HG03060 (cell line): ENCODE data around the gene EBPL.

Experiments
- ATAC-seq: cut with Tn5 transposase; IDR thresholded peaks from one replicate; pipeline ENCODE4 v1.9.1; 2021; ENCODE audit warnings: low read depth, moderate number of reproducible peaks; ENCODE audit not compliant: unreplicated experiment

EBPL gene

DNA sequence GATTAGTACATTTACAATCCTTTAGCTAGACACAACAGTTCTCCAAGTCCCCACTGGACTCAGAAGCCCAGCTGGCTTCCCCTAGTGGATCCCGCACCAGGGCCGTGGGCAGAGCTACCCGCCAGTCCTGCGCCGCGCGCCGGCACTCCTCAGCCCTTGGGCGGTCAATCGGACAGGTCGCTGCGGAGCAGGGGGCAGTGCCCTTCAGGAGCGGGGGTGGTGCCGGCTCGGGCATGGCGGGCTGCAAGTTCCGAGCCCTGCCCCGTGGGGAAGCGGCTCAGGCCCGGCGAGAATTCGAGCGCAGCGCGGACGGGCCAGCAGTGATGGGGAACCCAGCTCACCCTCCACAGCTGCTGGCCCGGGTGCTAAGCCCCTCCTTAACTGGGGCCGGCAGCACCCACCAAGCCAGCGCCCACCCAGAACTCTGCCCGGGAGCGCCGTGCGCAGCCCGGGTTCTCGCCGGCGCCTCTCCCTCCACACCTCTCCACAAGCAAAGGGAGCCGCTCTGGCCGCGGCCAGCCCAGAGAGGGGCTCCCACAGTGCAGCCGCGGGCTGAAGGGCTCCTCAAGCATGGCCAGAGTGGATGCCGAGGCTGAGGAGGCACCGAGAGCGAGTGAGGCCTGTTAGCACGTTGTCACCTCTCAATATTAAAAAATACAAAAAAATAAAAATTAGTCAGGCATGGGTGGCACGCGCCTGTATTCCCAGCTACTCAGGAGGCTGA lies 12.9 kb downstream of the EBPL start:
- ATAC-seq: no peak

DNA sequence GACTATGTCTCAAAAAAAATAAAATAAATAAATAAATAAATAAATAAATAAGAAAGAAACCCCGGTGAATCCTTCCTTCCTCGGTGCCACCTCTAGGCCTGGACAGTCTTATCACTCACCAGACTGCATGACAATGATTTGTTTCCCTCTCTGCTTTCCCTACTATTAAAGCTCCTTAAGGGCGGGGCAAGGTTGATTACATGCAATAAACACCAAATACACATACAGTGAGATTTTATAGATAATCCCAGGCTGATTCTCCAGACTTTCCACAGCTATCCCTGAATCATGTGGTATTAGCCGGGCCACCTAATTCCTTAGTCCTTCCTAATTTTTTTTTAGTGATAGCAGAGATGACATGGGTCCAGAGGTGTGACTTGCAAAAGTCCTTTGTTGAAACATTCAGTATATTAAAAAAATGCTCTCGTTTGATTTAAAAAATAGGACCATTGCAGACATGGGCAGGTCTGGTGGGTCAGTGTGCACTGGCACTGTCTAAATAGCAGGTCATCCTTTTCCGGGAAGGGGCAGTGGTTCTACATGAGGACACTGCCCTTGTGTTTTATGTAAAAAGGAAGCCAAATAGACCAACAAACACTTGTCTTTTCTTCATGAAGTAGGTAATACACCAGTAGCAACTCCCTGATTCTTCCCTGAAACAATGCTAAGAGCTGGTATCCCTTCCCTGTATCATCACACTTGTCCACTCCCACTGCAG lies 14.5 kb downstream of the EBPL start:
- ATAC-seq: no peak

DNA sequence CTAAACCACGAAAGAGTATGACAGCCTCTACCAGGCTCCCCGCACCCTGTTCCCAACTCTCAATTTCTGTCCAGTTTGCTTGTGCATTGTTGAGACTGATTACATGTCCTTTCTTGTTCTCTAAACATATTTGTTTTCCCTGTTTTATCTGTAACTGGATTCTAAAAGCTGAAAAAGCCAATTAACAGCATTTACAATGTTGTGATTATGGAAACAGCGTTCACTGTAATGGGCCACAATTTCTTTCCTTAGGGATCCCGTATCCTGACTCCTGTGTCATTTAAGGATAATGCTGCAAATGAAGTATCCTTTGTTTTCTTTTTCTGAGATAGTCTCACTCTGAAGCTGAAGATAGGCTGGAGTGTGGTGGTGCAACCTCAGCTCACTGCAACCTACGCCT lies 20.5 kb downstream of the EBPL start:
- ATAC-seq: no peak

DNA sequence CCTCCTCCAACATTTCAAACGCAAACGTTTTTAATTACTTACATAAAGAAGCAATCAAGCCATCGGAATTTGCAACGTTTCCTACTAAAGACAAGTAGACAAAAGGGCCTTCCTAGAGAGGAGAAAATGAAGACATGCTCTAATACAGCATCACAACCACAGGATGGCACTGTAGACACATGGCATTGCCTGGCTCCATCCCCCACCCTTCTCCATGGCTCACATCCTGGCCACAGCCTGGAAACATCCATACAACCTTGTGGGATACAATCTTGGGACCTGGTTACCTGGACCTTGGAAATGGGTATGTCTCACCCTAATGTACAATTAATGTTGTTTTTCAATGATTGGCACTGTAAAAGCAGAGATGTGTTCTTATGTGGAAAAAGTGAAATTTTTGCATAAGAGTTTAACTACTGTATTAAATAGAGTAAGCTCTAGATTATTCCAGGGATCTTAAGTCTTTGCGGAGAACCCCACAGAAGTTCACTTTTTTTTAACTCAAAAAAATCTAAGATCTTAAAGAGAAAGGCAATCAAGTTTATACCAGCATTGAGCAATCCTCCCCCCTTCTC lies 21.5 kb downstream of the EBPL start:
- no peak for ATAC-seq

DNA sequence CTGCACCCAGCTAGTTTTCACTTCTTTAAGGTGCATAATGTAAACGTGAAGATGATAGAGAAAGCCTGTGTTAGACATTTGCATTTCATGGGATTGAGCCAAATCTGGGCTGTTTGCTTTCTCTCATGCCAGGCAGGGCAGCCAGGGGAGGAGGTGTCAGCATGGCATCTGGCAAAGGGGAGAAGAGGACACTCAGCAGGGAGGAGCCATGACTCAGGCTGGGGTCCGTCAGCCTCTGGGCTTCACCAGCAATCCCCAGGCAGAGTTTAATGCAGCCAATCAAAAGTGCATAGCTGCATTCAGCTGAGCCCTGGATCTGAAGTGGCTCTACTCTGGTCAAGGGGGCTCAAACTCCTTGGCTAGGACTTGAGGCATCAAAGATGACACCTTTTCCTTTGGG lies 23.5 kb downstream of the EBPL start:
- ATAC-seq: no peak

DNA sequence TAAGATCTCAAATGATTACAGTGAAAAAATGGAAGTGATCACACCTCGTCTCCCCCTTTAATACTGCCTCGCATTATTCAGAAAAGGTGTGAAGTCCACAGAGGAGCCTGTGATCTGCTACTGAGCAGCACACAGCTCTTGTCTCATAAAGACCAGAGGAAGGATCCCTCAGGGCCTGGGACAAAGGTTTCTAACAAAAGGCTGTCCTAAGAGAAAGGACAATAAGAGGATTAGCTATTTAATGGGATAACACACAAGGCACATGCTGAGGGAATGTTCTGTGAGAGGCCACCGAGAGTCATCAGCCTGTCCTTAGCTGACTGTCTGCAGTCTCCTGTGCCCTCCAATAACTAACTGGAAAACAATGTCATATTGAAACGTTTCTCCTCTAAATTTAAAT lies 26.7 kb downstream of the EBPL start:
- ATAC-seq: no peak

DNA sequence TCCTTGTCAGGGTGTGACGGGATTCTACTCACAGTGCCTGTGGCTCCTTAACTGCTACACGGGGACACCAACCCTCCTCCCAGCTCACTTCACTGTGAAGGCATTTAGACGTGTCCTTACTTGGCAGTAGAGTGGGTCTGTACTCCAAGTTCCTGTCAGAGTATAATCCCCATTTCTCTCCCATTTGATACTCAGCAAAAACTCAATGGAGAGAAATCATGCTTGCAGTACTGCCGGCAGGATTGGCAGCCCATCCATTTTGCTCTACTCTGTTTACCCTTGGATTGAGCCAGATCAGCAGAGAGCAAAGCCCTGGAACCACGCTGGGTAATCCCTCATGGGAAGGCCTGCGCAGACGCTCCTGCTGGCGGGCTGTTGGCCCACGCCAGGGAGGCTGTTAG lies 34.0 kb downstream of the EBPL start:
- no peak for ATAC-seq

DNA sequence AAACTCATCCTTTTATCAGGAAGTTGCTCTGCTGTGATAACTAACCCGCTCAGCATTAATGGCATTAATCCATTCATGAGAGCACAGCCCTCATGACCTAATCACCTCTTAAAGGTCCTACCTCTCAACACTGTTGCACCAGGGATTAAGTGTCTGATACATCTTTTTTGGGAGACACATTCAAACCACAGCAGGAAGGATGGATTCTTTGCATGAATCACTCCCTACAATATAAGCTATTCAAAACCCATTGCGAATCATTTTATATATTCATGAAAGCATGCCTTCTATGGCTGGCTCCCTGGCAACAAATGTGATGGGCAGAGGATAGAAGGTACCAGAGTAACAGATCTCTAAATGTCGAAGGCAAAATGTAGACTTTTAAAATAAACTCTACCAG lies 35.4 kb downstream of the EBPL start:
- ATAC-seq: no peak

DNA sequence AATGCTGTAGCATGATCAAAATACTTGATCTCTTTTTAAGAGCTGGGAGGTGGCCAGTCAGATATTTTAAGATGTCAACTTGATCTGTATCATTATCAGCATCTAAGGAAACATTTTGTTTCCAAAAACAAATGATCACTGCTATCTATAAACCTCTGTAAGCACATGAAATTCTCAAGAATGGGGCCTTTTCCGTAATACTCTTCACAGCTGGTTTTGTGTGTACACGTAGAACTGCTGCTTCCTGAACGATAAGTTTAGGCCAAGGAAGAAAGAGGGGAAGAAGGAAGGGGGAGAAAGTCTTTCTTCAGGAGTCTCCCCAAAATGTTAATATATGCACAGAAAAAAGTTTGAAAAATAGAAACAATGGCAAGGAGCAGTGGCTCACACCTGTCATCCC lies 37.3 kb downstream of the EBPL start:
- ATAC-seq: no peak

DNA sequence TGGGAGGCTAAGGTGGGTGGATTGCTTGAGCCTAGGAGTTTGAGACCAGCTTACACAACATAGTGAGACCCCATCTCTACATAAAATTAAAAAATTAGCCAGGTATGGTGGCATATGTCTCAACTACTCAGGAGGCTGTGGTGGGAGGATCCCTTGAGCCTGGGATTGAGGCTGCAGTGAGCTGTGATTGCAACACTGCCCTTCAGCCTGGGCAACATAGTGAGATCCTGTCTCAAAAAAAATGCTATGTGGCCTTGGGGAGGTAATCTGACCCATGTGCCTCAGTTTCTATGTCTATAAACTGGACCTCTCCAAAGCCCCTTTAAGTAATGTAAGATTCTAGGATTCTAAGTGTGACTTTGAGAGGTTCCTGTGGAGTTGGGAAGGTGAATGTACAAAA lies 37.8 kb downstream of the EBPL start:
- no peak for ATAC-seq

DNA sequence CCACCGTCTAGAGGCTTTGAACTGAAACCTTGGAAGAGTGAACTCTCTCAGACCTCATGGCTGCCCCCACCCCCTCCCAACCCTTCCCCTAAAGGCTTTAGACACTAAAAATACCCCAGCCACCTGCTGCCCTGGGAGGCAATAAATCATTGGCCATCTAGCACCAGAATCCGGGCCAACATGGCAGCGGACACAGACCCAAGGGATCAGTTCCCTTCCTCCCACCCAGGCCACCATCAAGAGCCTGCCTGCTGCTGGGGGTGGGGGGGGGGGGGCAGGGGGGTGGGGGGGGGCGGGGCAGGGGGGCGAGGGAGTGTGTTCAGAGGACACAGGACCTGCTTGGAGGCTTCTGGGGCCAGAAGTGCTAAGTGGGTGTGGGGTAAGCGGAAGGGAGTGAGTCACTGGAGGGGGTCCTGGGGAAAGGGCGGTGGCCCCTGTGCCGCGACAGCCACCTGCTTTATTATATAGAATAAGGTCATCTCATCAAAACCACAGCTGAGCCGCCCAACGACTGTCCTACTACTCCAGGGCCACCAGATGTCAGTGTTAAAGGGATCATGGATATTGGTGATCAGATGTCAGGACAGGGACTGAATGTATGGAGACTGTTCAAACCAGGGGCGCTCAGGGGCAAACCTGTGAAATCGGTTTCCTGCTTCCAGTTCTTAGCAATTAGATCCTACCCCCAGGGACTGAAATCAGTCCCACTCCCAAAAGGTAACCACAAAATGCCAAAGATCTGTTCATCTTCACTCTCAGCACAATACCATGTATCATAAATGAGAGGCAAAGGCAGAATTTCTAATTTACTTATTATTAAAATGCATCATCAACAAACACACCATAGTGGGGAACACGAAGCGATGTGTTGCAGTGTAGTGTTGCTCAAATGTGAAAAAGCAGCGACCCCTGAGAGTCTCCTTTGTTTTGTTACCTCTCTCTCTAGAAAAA lies 38.7 kb downstream of the EBPL start:
- no peak for ATAC-seq

DNA sequence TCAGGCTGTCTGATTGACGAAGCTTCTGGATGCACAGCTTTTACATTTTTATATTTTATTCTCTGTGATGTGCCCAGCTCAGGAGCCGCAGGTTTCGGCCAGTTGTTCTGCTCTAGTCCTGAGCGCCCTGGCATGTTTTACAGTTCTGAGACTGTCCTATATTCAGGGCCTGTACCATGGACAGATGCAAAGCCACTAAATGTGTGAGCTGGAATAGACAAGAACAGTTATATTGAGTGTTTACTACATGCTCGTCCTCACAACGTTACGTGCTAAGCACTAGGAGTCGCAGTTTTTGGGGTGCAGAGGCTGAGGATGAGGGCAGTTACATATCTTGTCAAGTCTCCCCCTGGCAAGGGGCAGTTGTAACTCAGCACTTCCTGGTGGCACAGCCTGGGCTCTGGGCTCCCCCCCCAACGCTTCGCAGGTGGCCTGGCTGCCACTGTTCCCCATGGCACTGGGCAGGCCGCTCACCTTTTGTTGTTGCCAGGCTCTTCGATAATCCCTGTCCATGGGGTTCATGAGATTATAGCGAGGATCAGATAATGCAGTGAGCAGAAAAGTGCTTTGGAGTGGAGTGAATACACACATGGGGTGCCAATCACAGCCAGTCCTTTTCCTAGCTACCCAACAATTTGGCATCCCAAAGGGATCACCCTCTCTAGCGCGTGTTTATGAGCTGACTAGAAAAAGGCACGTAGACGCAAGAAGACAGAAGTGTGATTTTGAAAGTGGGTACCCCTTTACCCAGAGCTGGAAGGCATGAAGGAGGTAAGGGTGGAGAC lies 39.5 kb downstream of the EBPL start:
- no peak for ATAC-seq

DNA sequence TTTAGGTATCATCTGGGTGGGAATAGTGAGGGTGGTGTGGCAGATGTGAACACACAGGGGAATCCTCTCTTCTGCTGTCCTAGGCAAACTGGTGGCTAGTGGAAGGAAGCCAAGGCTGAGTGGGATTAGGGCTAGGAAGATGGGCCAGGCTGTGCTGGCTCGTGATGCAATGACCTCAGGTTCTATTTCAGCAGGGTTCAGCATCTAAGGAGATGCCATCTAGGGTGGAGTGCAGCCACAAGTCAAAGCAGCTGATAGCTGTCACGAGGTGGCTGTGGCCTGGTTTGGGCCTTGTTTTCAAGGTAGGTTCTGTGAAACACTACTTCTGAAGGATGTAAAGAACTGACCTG lies 41.3 kb downstream of the EBPL start:
- ATAC-seq: no peak

DNA sequence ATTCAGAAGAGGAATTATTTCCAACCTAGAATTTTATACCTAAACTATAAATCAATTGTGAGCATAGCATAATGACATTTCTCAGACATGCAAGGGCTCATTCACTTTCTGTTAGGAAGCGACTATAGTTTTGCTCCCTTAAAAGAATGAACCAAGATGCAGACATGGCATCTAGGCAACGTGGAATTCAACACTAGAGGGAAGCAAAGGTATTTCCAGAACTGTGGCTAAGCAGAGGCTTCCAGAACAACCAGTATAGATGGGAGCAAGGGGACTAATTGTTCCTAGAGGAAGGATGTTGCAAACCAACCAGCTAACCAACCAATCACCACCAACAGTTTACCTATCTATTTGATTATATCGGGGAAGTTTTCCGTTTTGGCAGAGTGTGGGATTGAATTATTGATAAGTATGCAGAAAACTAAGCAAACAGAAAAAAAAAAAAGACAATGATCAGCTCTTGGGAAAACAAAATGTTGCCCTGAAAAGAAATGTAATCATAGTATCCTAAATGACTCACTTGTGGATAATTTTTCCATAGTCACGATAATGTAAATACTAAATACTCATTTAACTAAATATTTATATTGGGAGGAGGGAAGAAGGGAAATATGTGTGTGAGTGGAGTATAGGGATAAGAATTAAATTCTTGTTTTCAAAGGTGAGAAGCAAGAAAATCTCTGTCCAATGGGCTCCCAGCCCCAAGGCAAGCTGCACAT lies 41.9 kb downstream of the EBPL start:
- no peak for ATAC-seq

DNA sequence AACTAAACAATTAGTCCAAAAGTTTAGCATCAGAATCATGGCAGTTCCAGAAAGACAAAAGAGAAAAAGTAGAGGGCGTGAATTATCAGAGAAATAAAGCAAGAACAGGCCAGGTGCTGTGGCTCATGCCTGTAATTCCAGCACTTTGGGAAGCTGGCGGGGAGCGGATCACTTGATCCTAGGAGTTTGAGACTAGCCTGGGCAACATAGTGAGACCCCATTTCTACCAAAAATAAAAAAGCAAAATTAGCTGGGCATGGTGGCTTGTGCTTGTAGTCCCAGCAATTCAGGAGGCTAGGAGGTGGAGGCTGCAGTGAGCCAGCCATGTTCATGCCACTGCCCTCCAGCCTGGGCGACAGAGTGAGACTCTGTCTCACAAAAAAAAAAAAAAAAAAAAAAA lies 44.6 kb downstream of the EBPL start:
- ATAC-seq: no peak

DNA sequence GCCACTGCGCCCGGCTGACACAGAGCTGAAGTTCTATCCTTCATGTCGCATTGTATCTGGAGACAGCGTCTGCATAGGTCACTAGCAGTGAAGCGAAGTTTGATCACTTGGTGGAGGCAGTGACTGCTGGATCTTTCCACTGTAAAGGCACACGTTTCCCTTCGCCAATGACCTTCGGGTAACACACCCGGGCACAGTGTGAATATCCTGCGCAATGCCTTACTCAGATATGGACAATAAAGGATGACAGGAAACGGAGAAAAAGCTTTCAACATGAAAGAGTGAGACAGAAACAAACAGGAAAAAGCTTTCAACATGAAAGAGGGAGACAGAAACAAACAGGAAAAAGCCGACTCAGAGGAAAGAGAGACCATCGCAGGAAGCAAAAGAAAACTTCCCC lies 45.8 kb downstream of the EBPL start:
- no peak for ATAC-seq

DNA sequence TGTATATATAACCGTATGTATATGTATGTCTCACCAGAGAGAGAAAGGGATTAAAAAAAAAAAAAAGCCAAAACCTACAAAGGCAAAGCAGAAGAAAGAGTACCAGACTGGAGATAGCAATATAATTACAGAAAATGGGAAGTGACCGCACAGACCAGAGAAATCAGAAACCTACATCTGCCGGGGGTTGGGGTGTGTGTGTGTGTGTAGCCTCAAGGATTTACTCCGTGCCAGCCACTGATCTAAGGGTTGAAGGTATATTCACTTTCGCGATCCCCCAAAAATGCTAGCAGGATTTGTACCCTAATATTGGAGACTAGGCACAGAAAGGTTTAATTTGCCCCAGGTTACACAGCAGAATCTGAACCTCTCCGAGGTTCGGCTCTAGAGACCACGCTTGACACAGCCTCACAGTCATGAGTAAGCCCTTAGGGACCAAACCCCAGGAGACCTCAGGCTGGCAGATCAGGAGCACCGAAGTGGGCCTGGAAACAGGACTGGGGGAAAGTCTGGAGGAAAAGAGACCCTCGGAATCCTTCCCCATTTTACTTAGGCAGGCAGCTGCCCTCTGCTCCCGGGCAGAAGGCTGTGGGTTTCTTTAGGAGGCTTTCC lies 48.1 kb downstream of the EBPL start:
- no peak for ATAC-seq

DNA sequence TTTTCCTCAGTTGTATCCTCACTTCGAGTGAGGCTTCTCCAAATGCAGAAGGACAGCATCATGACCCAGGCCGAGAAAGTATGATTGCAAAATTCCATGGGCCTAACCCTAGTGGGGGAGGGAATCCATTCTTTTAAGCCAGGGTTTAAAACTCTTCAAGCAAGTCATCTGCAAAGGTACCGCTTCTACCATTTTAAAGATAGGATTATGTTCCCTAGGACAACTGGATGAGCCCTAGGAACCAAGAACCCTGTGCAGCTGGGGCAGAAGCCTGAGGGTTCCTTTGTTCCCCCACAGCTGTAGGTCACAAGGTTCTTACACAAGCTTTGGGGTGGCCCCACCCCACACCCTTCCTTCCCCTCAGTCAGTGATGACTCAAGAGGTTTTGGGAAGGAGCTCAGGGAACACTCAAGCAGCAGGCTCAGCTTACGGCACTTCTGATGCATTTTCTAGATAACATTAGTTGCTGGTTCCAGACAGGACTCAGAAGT lies 49.4 kb downstream of the EBPL start:
- no peak for ATAC-seq

DNA sequence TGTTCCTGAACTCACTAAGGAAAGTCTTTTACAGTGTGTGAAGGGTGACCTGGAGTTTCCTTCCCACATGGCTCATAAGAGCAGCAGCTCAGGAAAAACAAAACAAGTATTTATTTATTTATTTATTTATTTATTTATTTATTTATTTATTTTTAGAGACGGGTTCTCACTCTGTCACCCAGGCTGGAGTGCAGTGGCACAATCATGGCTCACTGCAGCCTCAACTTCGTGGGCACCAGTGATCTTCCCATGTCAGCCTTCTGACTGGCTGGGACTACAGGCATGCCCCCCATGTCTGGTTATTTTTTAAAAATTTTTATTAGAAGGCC lies 52.6 kb downstream of the EBPL start:
- ATAC-seq: no peak
